GM12878 (cell line): Measurements from ENCODE around the gene CERKL. TPM values are rescaled to one million over a fixed set of nuclear protein-coding genes. Genes with fewer than 3 reads are reported as not detected.
A peak's percentile ranks its signal among the peaks of the same experiment; 100 is the strongest.
"Not testable (repeated sequence)": the region's sequence is repeated elsewhere in the genome, so short reads cannot be mapped to it uniquely, and the experiment has no call there.

Experiments used
- ATAC-seq: fragments of 200-7000 bp; cut with Tn5 transposase; 3 replicates; pipeline ENCODE4 v1.9.1; 2020; ENCODE audit warnings: mild to moderate bottlenecking, moderate library complexity
- Bru-seq: library from RNA; stranded (reverse); fragments of 400-500 nt; gene quantifications from one replicate; lab custom pipeline; 2021; lab: Mats Ljungman, UMichigan
- BruChase-seq, 2 experiments: library from RNA; stranded (reverse); fragments of 400-500 nt; gene quantifications; one replicate each; lab custom pipeline; 2021; lab: Mats Ljungman, UMichigan
- BruUV-seq: library from RNA; stranded (reverse); fragments of 400-500 nt; replicated peaks from 2 replicates; lab custom pipeline; 2021; lab: Mats Ljungman, UMichigan
- CTCF ChIA-PET: fragments of 300-600 bp; sonication (Branson Sonifier 250); formaldehyde crosslinking; extraction: SDS; loops from one replicate; lab custom pipeline; 2021; ENCODE audit warnings: inconsistent platforms; lab: Yijun Ruan, JAX
- POLR2A ChIA-PET: fragments of 350-600 bp; formaldehyde crosslinking; extraction: SDS; loops from one replicate; lab custom pipeline; 2021; ENCODE audit warnings: inconsistent platforms; lab: Charles Lee
- RAD21 ChIA-PET: fragments of 300-600 bp; sonication (Branson Sonifier 250); formaldehyde crosslinking; loops from one replicate; lab custom pipeline; 2023; ENCODE audit warnings: antibody characterized with exemption; ENCODE audit not compliant: unreplicated experiment; lab: Charles Lee
- SMC1A ChIA-PET: fragments of 300-600 bp; sonication (Branson Sonifier 250); formaldehyde crosslinking; loops from one replicate; lab custom pipeline; 2023; ENCODE audit not compliant: unreplicated experiment, uncharacterized antibody; lab: Charles Lee
- DNase-seq: peaks from one replicate; pipeline ENCODE4 v3.0.0-alpha.2; 2011; ENCODE audit warnings: low read depth, low spot score
- FAIRE-seq: peaks from 3 replicates; lab custom pipeline; 2011; peaks lifted over from hg19 to GRCh38; lab: Jason Lieb, UNC
- H2AFZ ChIP-seq: 2 replicates; pipeline ENCODE4 v1.6.0; 2011; ENCODE audit warnings: low read depth, low read length, control low read depth; ENCODE audit not compliant: control insufficient read depth
- H3K27ac ChIP-seq: 2 replicates; pipeline ENCODE4 v1.5.1; 2011; ENCODE audit warnings: control low read depth; ENCODE audit not compliant: control insufficient read depth, insufficient read depth
- H3K27me3 ChIP-seq, 2 experiments: replicated peaks in 1 of 2; 2 replicates each; pipeline versions ENCODE4 v1.6.0 to v1.6.1; 2011; ENCODE audit warnings: low read length in 1 of 2; ENCODE audit not compliant: control insufficient read depth in 2 of 2, insufficient read depth in 2 of 2
- H3K36me3 ChIP-seq, 2 experiments: 2 replicates each; pipeline ENCODE4 v1.5.1; 2011; ENCODE audit warnings: low read length in 1 of 2; ENCODE audit not compliant: control insufficient read depth in 2 of 2, insufficient read depth in 2 of 2
- H3K4me1 ChIP-seq: 2 replicates; pipeline ENCODE4 v1.6.1; 2011; ENCODE audit warnings: mild to moderate bottlenecking, low read length, moderate library complexity, mixed read lengths; ENCODE audit not compliant: control insufficient read depth, insufficient read depth
- H3K4me2 ChIP-seq: 2 replicates; pipeline ENCODE4 v1.6.0; 2011; ENCODE audit warnings: control low read depth; ENCODE audit not compliant: control insufficient read depth, insufficient read depth
- H3K4me3 ChIP-seq: fragments of 200-600 bp; sonication (generic); 2 replicates; pipeline ENCODE4 v1.5.1; 2016
- H3K79me2 ChIP-seq: 2 replicates; pipeline ENCODE4 v1.6.0; 2011; ENCODE audit warnings: low read length; ENCODE audit not compliant: control insufficient read depth, insufficient read depth
- H3K9ac ChIP-seq: 2 replicates; pipeline ENCODE4 v1.8.0; 2011; ENCODE audit warnings: low read length, control low read depth, mixed read lengths; ENCODE audit not compliant: control insufficient read depth, insufficient read depth
- H3K9me3 ChIP-seq: replicated peaks from 3 replicates; pipeline ENCODE4 v1.5.1; 2011; ENCODE audit warnings: mild to moderate bottlenecking, low read length; ENCODE audit not compliant: control insufficient read depth, insufficient read depth
- H4K20me1 ChIP-seq: 2 replicates; pipeline ENCODE4 v1.6.0; 2011; ENCODE audit not compliant: control insufficient read depth, insufficient read depth
- IKZF1 ChIP-seq: fragments of 450-650 bp; conservative IDR thresholded peaks from 2 replicates; pipeline ENCODE4 v1.6.1; 2017; ENCODE audit warnings: antibody characterized with exemption, mild to moderate bottlenecking
- SPI1 ChIP-seq: IDR thresholded peaks from 2 replicates; pipeline ENCODE4 v1.6.1; 2011; ENCODE audit warnings: low read depth, mild to moderate bottlenecking, low read length, moderate library complexity, borderline replicate concordance; ENCODE audit not compliant: insufficient read depth
- USF1 ChIP-seq: IDR thresholded peaks from 2 replicates; pipeline ENCODE4 v1.6.1; 2011; ENCODE audit warnings: borderline replicate concordance, low read depth, mild to moderate bottlenecking, moderate library complexity, mixed read lengths, low read length; ENCODE audit not compliant: insufficient read depth; ENCODE audit errors: extremely low read length
- WGBS: methylation state at CpG from one replicate; pipeline ENCODE4 v1.1.6; 2016; ENCODE audit warnings: low lambda C conversion rate; ENCODE audit not compliant: insufficient replicate concordance, insufficient coverage; ENCODE audit errors: missing lambda C conversion rate; 5-methylcytosine and 5-hydroxymethylcytosine counted together
- in situ Hi-C: fragments of 300-500 bp; cut with MboI; formaldehyde crosslinking; loops from 9 replicates; pipeline ENCODE4 v1.14.3; 2018; ENCODE audit warnings: mixed read lengths
- intact Hi-C: fragments of 100-400 bp; cut with micrococcal nuclease; formaldehyde crosslinking; loops from one replicate; pipeline ENCODE4 v1.14.2; 2022; ENCODE audit not compliant: unreplicated experiment
- long read RNA-seq, 2 experiments: library from polyadenylated mRNA; unstranded; transcript quantifications; one replicate each; pipeline ENCODE4 v2.0.0, GENCODE V29; 2019 to 2020
- polyA minus RNA-seq, 3 experiments: library from RNA; depleted of rRNA, polyadenylated mRNA; stranded (reverse); fragments of >200 nt; gene quantifications; 2 replicates each; pipeline ENCODE4 v1.2.3, GENCODE V29; 2011
- polyA plus RNA-seq, 11 experiments: library from polyadenylated mRNA; depleted of rRNA in 4 of 11; unstranded in 6 of 11; stranded (reverse) in 5 of 11; fragments of >200 nt; fragmentation: Nextera tagmentation in 4 of 11; fragmentation: Illumina TruSeq in 1 of 11; extraction: Ambion mirVana in 4 of 11; extraction: Trizol in 1 of 11; gene quantifications; 1 replicate in 1 of 11; 2 replicates in 10 of 11; pipeline versions ENCODE4 v1.2.1 to v1.2.3, GENCODE V29; 2011 to 2016; ENCODE audit warnings: inconsistent platforms in 2 of 11, missing spikeins in 2 of 11, low read depth in 1 of 11
- total RNA-seq, 4 experiments: library from RNA; depleted of rRNA in 3 of 4; stranded (reverse); fragments of >200 nt in 3 of 4; fragmentation: Illumina TruSeq in 1 of 4; extraction: Trizol in 1 of 4; gene quantifications; 2 replicates each; pipeline versions ENCODE4 v1.2.1 to v1.2.3, GENCODE V29; 2013 to 2021

Gene CERKL, protein sequence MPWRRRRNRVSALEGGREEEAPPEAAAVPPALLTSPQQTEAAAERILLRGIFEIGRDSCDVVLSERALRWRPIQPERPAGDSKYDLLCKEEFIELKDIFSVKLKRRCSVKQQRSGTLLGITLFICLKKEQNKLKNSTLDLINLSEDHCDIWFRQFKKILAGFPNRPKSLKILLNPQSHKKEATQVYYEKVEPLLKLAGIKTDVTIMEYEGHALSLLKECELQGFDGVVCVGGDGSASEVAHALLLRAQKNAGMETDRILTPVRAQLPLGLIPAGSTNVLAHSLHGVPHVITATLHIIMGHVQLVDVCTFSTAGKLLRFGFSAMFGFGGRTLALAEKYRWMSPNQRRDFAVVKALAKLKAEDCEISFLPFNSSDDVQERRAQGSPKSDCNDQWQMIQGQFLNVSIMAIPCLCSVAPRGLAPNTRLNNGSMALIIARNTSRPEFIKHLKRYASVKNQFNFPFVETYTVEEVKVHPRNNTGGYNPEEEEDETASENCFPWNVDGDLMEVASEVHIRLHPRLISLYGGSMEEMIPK
- not detected in 2 replicates for total RNA-seq (2013; cell fraction: nucleolus; rRNA removed)
- 0.05 and 0.11 TPM in 2 replicates for total RNA-seq (2014; rRNA removed)
- total RNA-seq (2014; rRNA removed; fragmentation: Illumina TruSeq; extraction: Trizol) = 0.05 and 0.09 TPM in 2 replicates
- not detected in 2 replicates for total RNA-seq (2021)
- polyA plus RNA-seq (2011; ENCODE audit: low read depth) = 6.8 TPM
- 0.22 and 0.37 TPM in 2 replicates for polyA plus RNA-seq (2011; rRNA removed)
- polyA plus RNA-seq (2011; cell fraction: cytosol; rRNA removed) = 0.12 and 0.15 TPM in 2 replicates
- polyA plus RNA-seq (2011; cell fraction: nucleus; rRNA removed) = 0.18 and 0.25 TPM in 2 replicates
- 16.5 and 17.4 TPM in 2 replicates for polyA plus RNA-seq (2012)
- not detected in 2 replicates for polyA plus RNA-seq (2014; fragmentation: Illumina TruSeq; extraction: Trizol)
- polyA plus RNA-seq (2014; fragmentation: Nextera tagmentation; extraction: Ambion mirVana) = 10 to 100 TPM; 19.1 to 23.0 TPM
- polyA plus RNA-seq (2014; rRNA removed) = 0.05 TPM in 1 of 2 replicates, not detected in the other
- 10 to 100 TPM; 11.8 to 13.6 TPM for polyA plus RNA-seq (2016; fragmentation: Nextera tagmentation; extraction: Ambion mirVana)
- polyA minus RNA-seq (2011; rRNA and poly(A)+ RNA removed) = 0.29 and 0.41 TPM in 2 replicates
- not detected in 2 replicates for polyA minus RNA-seq (2011; cell fraction: cytosol; rRNA and poly(A)+ RNA removed)
- polyA minus RNA-seq (2011; cell fraction: nucleus; rRNA and poly(A)+ RNA removed) = 0.12 and 0.29 TPM in 2 replicates
- Bru-seq, nascent RNA = percentile 26 among the genes with signal in this experiment
- percentile 23 among the genes with signal in this experiment for BruChase-seq, experiment 1, labeled RNA remaining after a 6-hour chase
- BruChase-seq, experiment 2, labeled RNA remaining after a 2-hour chase = percentile 21 among the genes with signal in this experiment
- long read RNA-seq, experiment 1 = 0 reads
- long read RNA-seq, experiment 2, partial matches to known transcripts = 1 of 8 reads
- long read RNA-seq, experiment 2, other reads (novel, unspliced or antisense) = 7 of 8 reads

DNA sequence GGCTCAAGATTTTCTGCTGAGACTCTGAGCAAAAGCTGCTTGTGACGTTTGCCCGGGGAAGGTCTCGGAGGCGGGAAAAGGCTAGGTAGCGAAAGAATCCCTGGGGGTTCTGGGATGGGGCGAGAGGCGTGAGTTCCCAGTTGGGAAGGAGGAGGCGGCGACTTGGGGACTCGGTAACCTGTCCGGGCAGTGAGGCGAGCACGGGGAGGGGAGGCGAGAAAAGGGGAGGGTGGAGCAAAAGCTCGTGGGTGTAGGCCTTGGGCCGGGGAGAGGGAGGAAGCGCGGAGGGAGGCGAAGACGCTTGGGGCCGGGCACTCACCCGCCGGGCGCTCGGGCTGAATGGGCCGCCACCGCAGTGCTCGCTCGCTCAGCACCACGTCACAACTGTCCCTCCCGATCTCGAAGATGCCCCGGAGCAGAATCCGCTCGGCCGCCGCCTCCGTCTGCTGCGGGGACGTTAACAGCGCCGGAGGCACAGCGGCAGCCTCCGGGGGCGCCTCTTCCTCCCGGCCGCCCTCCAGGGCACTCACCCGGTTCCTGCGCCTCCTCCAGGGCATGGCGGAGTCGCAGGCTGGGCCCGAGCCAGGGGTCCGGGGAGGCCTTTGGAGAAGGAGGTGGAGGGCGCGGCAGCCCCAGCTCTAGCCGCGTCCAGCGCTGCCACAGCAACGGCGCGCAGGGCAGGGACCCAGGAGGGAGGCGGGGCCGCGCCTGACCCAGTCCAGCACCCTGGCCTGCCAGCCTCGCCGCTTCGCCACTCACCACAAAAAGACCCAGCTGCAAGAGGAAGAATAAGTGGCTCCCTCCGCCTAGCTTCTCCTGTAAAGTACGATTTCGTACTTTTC lies at the start of gene CERKL:
Gene CERKL, minus strand, starts transcription at position 656 of the 842 bp plus-strand sequence. Its CDS starts 99 bp downstream, at position 557.
- Histone ChIP-seq H4K20me1 (no peaks in the 10 kb centered on the region), H3K4me3 (peak within 1 kb of the TSS; percentile 55), H3K27me3 (peaks cover 9 to 12% of the 10 kb centered on the region in 2 experiments; a peak in 3 of 4 replicates), H3K79me2 (no peaks in the 10 kb centered on the region), H3K9ac (no peak within 1 kb of the TSS), H3K36me3 (no peaks in the 10 kb centered on the region), H3K9me3 (no peaks in the 10 kb centered on the region), H2AFZ (peak within 1 kb of the TSS; percentile 68), H3K4me1 (no peaks in the 10 kb centered on the region), H3K4me2 (peak within 1 kb of the TSS; percentile 87), H3K27ac (no peak within 1 kb of the TSS)
- TF ChIP-seq IKZF1 (0 out of 2 replicates have a peak, but pooled peaks have one; percentile 25), SPI1 (0 out of 2 replicates have a peak, but pooled peaks have one; percentile 18), USF1 (no peak)
- DNase-seq (no peak), ATAC-seq (peak; percentile 85), FAIRE-seq (no peak)
- SMC1A ChIA-PET = interaction anchor here (0.6 to 2.8 kb wide), 4 partner anchors 15 to 1073 kb away, joined by 3 to 7 read pairs (median 4); no protein-coding TSS in a partner anchor
- POLR2A ChIA-PET = no interaction called here
- 4% methylated on average over 58 of the region's 70 CpGs for WGBS
- in situ Hi-C loops (no loop called here), intact Hi-C loops (no loop called here)
- CTCF ChIA-PET = interaction anchor here (0.9 to 3.1 kb wide), 5 partner anchors 11 to 190 kb away, joined by 3 to 11 read pairs (median 5); no protein-coding TSS in a partner anchor
- BruUV-seq = no TSS peak
- RAD21 ChIA-PET = no interaction called here

GRCh38 chr2:181702519-181702918 lies 45.6 kb upstream of the CERKL start:
- H3K36me3 ChIP-seq, ATAC-seq, DNase-seq, intact Hi-C loops, H4K20me1 ChIP-seq, FAIRE-seq, BruUV-seq, RAD21 ChIA-PET, H3K9ac ChIP-seq, H3K9me3 ChIP-seq, H3K27ac ChIP-seq, H3K4me3 ChIP-seq, H3K79me2 ChIP-seq, POLR2A ChIA-PET, H3K4me2 ChIP-seq, H3K27me3 ChIP-seq, H3K4me1 ChIP-seq, H2AFZ ChIP-seq: not testable (repeated sequence)
- in situ Hi-C loops = loop anchor here (25.0 kb wide), 1 partner anchor 1590 kb away; no protein-coding TSS in a partner anchor
- ChIA-PET SMC1A (interaction anchor here (1.8 kb wide), 1 partner anchor 13 kb away, joined by 9 read pairs; no protein-coding TSS in a partner anchor), CTCF (interaction anchor here (0.6 to 0.9 kb wide), 2 partner anchors 11 to 129 kb away, joined by 3 read pairs; no protein-coding TSS in a partner anchor)
- WGBS = 67% methylated on average over 3 of the region's 3 CpGs
